IMR-90 (cell line): ENCODE measurements around the gene SLC25A25. TPM values are rescaled to one million over a fixed set of nuclear protein-coding genes. Genes with fewer than 3 reads are reported as not detected.

Source experiments
- ATAC-seq: fragments of 200-7000 bp; cut with Tn5 transposase; 2 replicates; pipeline ENCODE4 v1.9.1; 2020; ENCODE audit warnings: low read depth, mild to moderate bottlenecking, moderate library complexity
- BruUV-seq: library from RNA; stranded (reverse); fragments of 400-500 nt; replicated peaks from 2 replicates; lab custom pipeline; 2021; lab: Mats Ljungman, UMichigan
- CTCF ChIA-PET: fragments of 300-600 bp; formaldehyde crosslinking; extraction: SDS; loops from one replicate; lab custom pipeline; 2021; ENCODE audit warnings: antibody characterized with exemption; lab: Yijun Ruan, JAX
- POLR2A ChIA-PET: fragments of 300-600 bp; sonication (Branson Sonifier 250); formaldehyde crosslinking; loops from one replicate; lab custom pipeline; 2022; ENCODE audit warnings: antibody characterized with exemption; ENCODE audit not compliant: unreplicated experiment; lab: Charles Lee
- DNase-seq: peaks from one replicate; pipeline ENCODE4 v3.0.0; 2013
- H2AFZ ChIP-seq: replicated peaks from 2 replicates; pipeline ENCODE3; 2013; ENCODE audit warnings: low read length, mild to moderate bottlenecking; ENCODE audit not compliant: poor library complexity
- H2AK5ac ChIP-seq: 2 replicates; pipeline ENCODE4 v1.6.1; 2013; ENCODE audit warnings: low read depth, low read length, inconsistent platforms
- H2AK9ac ChIP-seq: replicated peaks from 2 replicates; pipeline ENCODE3; 2013; ENCODE audit warnings: mild to moderate bottlenecking, low read depth, low read length, moderate library complexity; ENCODE audit not compliant: poor library complexity
- H2BK120ac ChIP-seq: 2 replicates; pipeline ENCODE4 v1.6.1; 2013; ENCODE audit warnings: low read depth, low read length, inconsistent platforms
- H2BK15ac ChIP-seq: 3 replicates; pipeline ENCODE4 v1.6.1; 2013; ENCODE audit warnings: low read depth, low read length, inconsistent platforms
- H2BK20ac ChIP-seq: 2 replicates; pipeline ENCODE4 v1.6.1; 2013; ENCODE audit warnings: low read depth, mild to moderate bottlenecking, inconsistent platforms, low read length, moderate library complexity
- H2BK5ac ChIP-seq: 2 replicates; pipeline ENCODE4 v1.6.1; 2013; ENCODE audit warnings: mild to moderate bottlenecking, low read depth, low read length, inconsistent platforms; ENCODE audit not compliant: poor library complexity, severe bottlenecking
- H3K14ac ChIP-seq: replicated peaks from 2 replicates; pipeline ENCODE4 v1.6.1; 2013; ENCODE audit warnings: low read depth, low read length, inconsistent platforms
- H3K18ac ChIP-seq: 2 replicates; pipeline ENCODE4 v1.6.1; 2013; ENCODE audit warnings: low read depth, low read length, control low read depth
- H3K23ac ChIP-seq: 2 replicates; pipeline ENCODE4 v1.6.1; 2013; ENCODE audit warnings: low read depth, low read length, inconsistent platforms
- H3K27ac ChIP-seq: 2 replicates; pipeline ENCODE4 v1.5.1; 2013; ENCODE audit warnings: mild to moderate bottlenecking, control low read depth, low read length; ENCODE audit not compliant: insufficient read depth
- H3K27me3 ChIP-seq: 2 replicates; pipeline ENCODE4 v1.6.1; 2013; ENCODE audit warnings: low read length; ENCODE audit not compliant: control insufficient read depth, insufficient read depth
- H3K36me3 ChIP-seq: 2 replicates; pipeline ENCODE4 v1.6.1; 2013; ENCODE audit warnings: low read length, mixed read lengths; ENCODE audit not compliant: control insufficient read depth, insufficient read depth
- H3K4ac ChIP-seq: 2 replicates; pipeline ENCODE4 v1.6.1; 2013; ENCODE audit warnings: low read depth, low read length, inconsistent platforms
- H3K4me1 ChIP-seq: 2 replicates; pipeline ENCODE4 v1.6.1; 2013; ENCODE audit warnings: low read length, mixed read lengths; ENCODE audit not compliant: control insufficient read depth, insufficient read depth
- H3K4me2 ChIP-seq: 2 replicates; pipeline ENCODE4 v1.6.1; 2013; ENCODE audit warnings: low read depth, mild to moderate bottlenecking, control low read depth, low read length, moderate library complexity
- H3K4me3 ChIP-seq: 2 replicates; pipeline ENCODE4 v1.5.1; 2013; ENCODE audit warnings: low read depth, mild to moderate bottlenecking, control low read depth, low read length, moderate library complexity; ENCODE audit not compliant: insufficient read depth
- H3K56ac ChIP-seq: 2 replicates; pipeline ENCODE4 v1.6.1; 2013; ENCODE audit warnings: low read length, inconsistent platforms; ENCODE audit not compliant: insufficient read depth; ENCODE audit errors: extremely low read depth
- H3K79me1 ChIP-seq, 2 experiments: 2 replicates each; pipeline ENCODE4 v1.6.1; 2013; ENCODE audit warnings: low read length in 2 of 2, inconsistent platforms in 1 of 2, low read depth in 1 of 2
- H3K9ac ChIP-seq: 2 replicates; pipeline ENCODE4 v1.6.1; 2013; ENCODE audit warnings: low read depth, low read length, control low read depth
- H3K9me1 ChIP-seq: 2 replicates; pipeline ENCODE4 v1.6.1; 2013; ENCODE audit warnings: low read length, inconsistent platforms; ENCODE audit not compliant: insufficient read depth
- H3K9me3 ChIP-seq: 2 replicates; pipeline ENCODE4 v1.6.1; 2013; ENCODE audit warnings: low read length; ENCODE audit not compliant: control insufficient read depth, insufficient read depth
- H4K20me1 ChIP-seq: 2 replicates; pipeline ENCODE4 v1.6.1; 2013; ENCODE audit warnings: low read length, inconsistent platforms; ENCODE audit not compliant: insufficient read depth
- H4K5ac ChIP-seq: 2 replicates; pipeline ENCODE4 v1.6.1; 2013; ENCODE audit warnings: mild to moderate bottlenecking, low read depth, low read length, control low read depth
- H4K8ac ChIP-seq, 2 experiments: 2 replicates each; pipeline ENCODE4 v1.6.1; 2013; ENCODE audit warnings: low read depth in 2 of 2, low read length in 2 of 2, control low read depth in 1 of 2, inconsistent platforms in 1 of 2
- H4K91ac ChIP-seq: 2 replicates; pipeline ENCODE4 v1.6.1; 2013; ENCODE audit warnings: low read depth, low read length, inconsistent platforms; ENCODE audit not compliant: insufficient read depth
- CHD1 ChIP-seq: IDR thresholded peaks from 2 replicates; pipeline ENCODE4 v1.6.1; 2012; ENCODE audit warnings: low read depth, low read length, improper control_type of control experiment
- MAFK ChIP-seq: IDR thresholded peaks from 2 replicates; pipeline ENCODE4 v1.6.1; 2012; ENCODE audit warnings: low read depth, low read length, improper control_type of control experiment
- MXI1 ChIP-seq: IDR thresholded peaks from 2 replicates; pipeline ENCODE4 v1.6.1; 2012; ENCODE audit warnings: low read depth, mild to moderate bottlenecking, low read length, moderate library complexity, borderline replicate concordance
- POLR2A ChIP-seq: IDR thresholded peaks from 2 replicates; pipeline ENCODE4 v1.6.1; 2012; ENCODE audit warnings: mild to moderate bottlenecking, low read depth, low read length
- RCOR1 ChIP-seq: IDR thresholded peaks from 2 replicates; pipeline ENCODE4 v1.6.1; 2012; ENCODE audit warnings: mild to moderate bottlenecking, low read length, improper control_type of control experiment; ENCODE audit not compliant: insufficient replicate concordance
- SMC3 ChIP-seq: fragments of 150-350 bp; IDR thresholded peaks from 2 replicates; pipeline ENCODE4 v1.6.1; 2016; ENCODE audit warnings: low read depth, mild to moderate bottlenecking, antibody characterized with exemption, low read length, moderate library complexity
- WGBS, 2 experiments: methylation state at CpG; one replicate each; pipeline versions ENCODE4 v1.1.5 to v1.1.7; 2013; ENCODE audit warnings: missing lambda C conversion rate in 2 of 2; ENCODE audit not compliant: insufficient read length in 1 of 2; ENCODE audit errors: extremely low coverage in 2 of 2; 5-methylcytosine and 5-hydroxymethylcytosine counted together
- dilution Hi-C: fragments of 300-500 bp; cut with HindIII; formaldehyde crosslinking; loops from one replicate; pipeline ENCODE4 v1.14.3; 2018; ENCODE audit warnings: low sequenced_read_pairs; ENCODE audit not compliant: unreplicated experiment
- in situ Hi-C: fragments of 300-500 bp; cut with MboI; formaldehyde crosslinking; loops from 3 replicates; pipeline ENCODE4 v1.14.3; 2019; ENCODE audit warnings: low sequenced_read_pairs, inconsistent platforms, mixed read lengths
- intact Hi-C: fragments of 100-400 bp; cut with micrococcal nuclease; formaldehyde crosslinking; loops from 2 replicates; pipeline ENCODE4 v1.10.0; 2022
- polyA plus RNA-seq, 3 experiments: library from polyadenylated mRNA; depleted of rRNA; stranded (reverse); fragments of >200 nt; gene quantifications; 2 replicates each; pipeline ENCODE4 v1.2.3, GENCODE V29; 2012; ENCODE audit warnings: low replicate concordance in 1 of 3
- total RNA-seq: library from RNA; depleted of rRNA; stranded (reverse); fragments of >200 nt; gene quantifications from 2 replicates; pipeline ENCODE4 v1.2.3, GENCODE V29; 2012
- TF ChIP-seq, protein P1 (sequence below): fragments of 150-350 bp; IDR thresholded peaks from 2 replicates; pipeline ENCODE4 v1.6.1; 2017; ENCODE audit warnings: mild to moderate bottlenecking, antibody characterized with exemption, low read length, low read depth

Gene SLC25A25
- total and polyA plus RNA-seq, 2 of the 4 experiments (the other 2 are of a cell fraction) = 14.0 to 17.9 TPM

DNA sequence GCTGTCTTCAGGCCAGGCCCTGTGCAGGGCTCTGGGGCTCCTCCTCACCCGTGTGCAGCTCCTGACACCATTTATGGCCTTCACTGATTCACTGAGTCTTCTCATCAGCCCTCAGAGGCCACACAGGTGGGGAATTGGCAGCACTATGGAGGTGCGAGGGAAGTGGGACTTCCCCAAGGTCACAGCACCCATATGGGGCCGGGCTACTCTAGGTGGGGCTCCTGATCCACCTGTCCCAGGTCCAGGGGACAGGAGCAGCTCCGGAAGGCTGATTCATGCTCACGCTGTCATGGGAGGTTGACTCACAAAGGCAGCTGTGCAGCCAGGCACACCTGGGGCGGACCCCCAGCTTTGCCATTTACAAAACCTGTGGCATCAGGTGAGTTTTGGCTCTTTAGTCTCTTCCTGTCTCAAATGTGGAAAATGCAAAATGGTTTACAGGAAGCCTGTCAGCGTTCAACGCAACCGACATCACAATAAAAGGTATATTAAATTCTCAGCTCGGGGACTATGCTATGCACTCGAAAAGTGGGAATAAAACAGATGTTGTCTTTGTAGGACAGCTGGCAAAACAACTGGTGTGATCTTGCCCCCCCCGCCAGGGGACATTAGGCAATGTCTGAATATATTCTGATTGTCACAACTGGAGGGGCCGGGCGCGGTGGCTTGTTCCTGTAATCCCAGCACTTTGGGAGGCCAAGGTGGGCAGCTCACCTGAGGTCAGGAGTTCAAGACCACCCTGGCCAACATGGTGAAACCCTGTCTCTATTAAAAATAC is 15.9 kb upstream of the SLC25A25 start:
- BruUV-seq = no TSS peak
- intact Hi-C loops = no loop called here
- CTCF ChIA-PET = no interaction called here

More for the DNA sequence above, 15.9 kb upstream of the SLC25A25 start:
- POLR2A ChIA-PET = no interaction called here
- H3K56ac ChIP-seq = no peak overlapping the region
- in situ Hi-C loops (no loop called here), dilution Hi-C loops (no loop called here)
- H3K14ac ChIP-seq = no peak overlapping the region
- no peaks in the 10 kb centered on the region; the same call in 1 of the 2 replicates for H4K20me1 ChIP-seq
- ATAC-seq (no peak), DNase-seq (no peak)
- H4K8ac ChIP-seq = no peak overlapping the region
- H4K5ac ChIP-seq = no peak overlapping the region
- no peaks in the 10 kb centered on the region for H3K27me3 ChIP-seq
- H3K4ac ChIP-seq = no peak overlapping the region
- no peaks in the 10 kb centered on the region for H3K79me1 ChIP-seq
- H3K4me1 ChIP-seq = peaks cover 8% of the 10 kb centered on the region; the same call in 1 of the 2 replicates
- H3K4me3 ChIP-seq = no peak overlapping the region
- H2BK120ac ChIP-seq = no peak overlapping the region
- H2BK15ac ChIP-seq = no peak overlapping the region
- H2AK5ac ChIP-seq = no peak overlapping the region
- H3K9me1 ChIP-seq = 0 out of 2 replicates have a peak, but pooled peaks cover 2% of the 10 kb centered on the region
- H2AFZ ChIP-seq = no peak overlapping the region
- H3K9me3 ChIP-seq = no peaks in the 10 kb centered on the region
- H3K27ac ChIP-seq = no peak overlapping the region
- H3K36me3 ChIP-seq = no peaks in the 10 kb centered on the region
- H2BK5ac ChIP-seq = no peak overlapping the region
- no peak overlapping the region for H3K18ac ChIP-seq
- no peak overlapping the region for H2BK20ac ChIP-seq
- 88% methylated on average over 12 of the region's 15 CpGs; no CpG with 5 or more reads in 1 of the 2 experiments for WGBS, 2 experiments
- no peak overlapping the region for H3K4me2 ChIP-seq
- no peak overlapping the region for H3K9ac ChIP-seq
- no peak overlapping the region for H4K91ac ChIP-seq
- no peak for TF ChIP-seq MAFK
- no peak for TF ChIP-seq POLR2A
- TF ChIP-seq, protein P1, sequence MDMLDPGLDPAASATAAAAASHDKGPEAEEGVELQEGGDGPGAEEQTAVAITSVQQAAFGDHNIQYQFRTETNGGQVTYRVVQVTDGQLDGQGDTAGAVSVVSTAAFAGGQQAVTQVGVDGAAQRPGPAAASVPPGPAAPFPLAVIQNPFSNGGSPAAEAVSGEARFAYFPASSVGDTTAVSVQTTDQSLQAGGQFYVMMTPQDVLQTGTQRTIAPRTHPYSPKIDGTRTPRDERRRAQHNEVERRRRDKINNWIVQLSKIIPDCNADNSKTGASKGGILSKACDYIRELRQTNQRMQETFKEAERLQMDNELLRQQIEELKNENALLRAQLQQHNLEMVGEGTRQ = no peak
- TF ChIP-seq MXI1 = no peak
- no peak for TF ChIP-seq SMC3
- TF ChIP-seq RCOR1 = no peak
- no peak for TF ChIP-seq CHD1
- H2AK9ac ChIP-seq = no peak overlapping the region
- H3K23ac ChIP-seq = no peak overlapping the region
